ENCODE data around the gene MROH7.

MROH7 gene

DNA sequence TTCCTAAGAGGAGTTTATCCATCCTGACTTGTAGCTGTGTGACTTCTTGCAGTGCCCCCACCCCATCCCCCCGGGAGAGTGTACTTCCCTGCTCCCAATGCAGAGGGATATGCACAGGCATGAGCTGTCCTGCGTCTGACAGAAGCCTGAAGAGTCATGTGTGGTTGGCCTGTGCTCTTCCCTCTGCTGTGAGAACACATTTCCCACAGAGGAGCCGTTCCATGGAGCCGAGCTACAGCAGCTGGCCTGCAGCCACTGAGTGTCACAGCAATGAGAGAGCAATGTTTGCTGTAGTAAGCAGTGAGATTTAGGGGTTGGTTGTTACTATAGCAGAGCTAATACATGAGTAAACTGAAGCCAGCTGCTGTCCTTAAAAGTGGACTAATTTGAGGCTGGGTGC, 100.7 kb downstream of the MROH7 start:
- no peak for DNase-seq (ENCODE audit: low spot score)

DNA sequence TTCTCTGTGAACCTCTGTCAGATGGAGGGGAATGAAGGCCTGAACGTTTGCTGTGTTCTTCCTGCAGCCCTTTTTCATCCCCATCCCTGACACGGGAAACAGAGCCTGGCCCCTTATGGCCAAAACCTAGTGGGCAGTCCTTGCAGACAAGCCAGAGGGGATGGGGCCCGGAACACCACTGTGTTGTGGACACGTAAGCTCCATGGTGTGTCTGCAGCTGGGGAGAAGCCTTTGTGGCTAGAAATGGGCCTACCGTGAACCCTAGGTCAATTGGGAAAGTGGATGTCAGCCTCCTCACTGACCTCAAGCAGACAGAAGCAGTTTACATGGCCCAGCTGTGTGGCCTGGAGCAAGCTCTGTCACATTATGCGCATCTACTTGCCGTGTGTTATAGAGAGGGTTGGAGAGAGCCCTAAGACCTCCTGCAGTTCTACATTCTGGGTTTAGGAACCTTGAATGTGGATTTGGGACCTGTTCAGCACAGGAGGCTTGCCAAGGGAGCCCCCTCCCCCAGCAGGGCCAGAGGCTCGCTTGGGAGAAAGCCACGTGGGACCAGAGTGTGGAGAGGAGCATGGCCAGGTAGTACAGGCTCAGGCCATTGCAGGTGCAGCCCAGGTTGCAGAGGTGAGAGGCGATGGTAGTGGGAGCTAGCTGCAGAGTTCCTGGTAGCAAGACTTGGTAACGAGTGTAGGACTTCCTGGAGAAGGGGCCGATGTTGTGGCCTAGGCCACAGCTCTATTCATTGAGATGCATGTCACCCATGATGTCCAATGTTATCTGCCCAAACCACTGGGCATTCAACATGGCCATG, 102.0 kb downstream of the MROH7 start:
- no peak for DNase-seq (ENCODE audit: low spot score)

DNA sequence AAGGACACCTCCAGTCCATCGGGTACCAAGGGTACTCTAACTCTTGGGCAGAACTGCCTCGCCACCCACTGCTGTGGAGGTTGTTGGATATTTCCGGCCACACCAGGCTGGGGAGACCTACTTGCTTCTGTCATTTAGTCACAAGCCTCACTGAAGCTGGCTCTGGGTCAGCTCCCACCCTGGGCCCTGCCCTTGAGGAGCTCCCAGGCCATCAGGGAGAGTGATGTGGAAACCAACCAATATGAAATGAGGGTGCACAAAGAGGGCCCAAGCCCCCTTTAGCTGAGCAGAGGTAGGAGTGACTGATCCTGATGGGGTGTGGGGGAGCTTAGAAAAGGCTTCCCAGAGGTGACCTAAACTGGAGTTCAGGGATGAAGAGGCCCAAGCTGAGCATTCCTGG, 103.1 kb downstream of the MROH7 start:
- DNase-seq (ENCODE audit: low spot score), result no peak

DNA sequence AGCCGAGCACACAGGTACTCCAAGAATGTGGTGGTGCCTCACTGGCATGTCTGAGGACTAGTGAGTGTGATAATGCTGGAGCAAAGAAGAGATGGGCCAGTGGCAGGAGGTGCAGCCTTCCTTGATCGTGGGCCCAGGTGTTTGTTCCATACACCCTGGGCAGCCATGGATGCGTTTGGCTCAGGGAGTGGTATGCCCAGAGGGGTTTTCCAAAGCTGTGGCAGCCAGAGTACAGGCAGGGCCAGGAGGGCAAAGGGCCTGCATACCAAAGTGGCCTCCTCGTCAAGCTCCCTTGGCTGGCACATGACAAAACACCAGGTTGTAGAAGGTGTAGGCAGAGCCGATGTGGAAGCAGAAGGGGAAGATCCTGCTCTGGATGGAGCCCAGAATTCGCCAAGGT, 103.7 kb downstream of the MROH7 start:
- DNase-seq (ENCODE audit: low spot score), result no peak

DNA sequence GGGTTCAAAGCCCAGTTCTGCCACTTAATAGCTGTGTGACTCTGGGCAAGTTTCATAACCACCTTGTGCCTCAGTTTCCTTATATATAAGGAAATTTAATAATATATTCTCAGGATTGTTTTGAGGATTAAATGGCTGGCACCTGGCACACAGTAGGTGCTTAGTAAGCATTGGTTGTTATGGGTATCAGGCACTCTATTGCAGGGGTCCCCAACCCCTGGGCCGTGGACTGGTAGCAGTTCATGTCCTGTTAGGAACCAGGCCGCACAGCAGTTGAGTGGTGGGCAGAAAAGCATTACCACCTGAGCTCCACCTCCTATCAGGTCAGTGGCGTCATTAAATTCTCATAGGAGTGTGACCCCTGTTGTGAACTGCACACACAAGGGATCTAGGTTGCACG, 104.3 kb downstream of the MROH7 start:
- DNase-seq (ENCODE audit: low spot score), result no peak

DNA sequence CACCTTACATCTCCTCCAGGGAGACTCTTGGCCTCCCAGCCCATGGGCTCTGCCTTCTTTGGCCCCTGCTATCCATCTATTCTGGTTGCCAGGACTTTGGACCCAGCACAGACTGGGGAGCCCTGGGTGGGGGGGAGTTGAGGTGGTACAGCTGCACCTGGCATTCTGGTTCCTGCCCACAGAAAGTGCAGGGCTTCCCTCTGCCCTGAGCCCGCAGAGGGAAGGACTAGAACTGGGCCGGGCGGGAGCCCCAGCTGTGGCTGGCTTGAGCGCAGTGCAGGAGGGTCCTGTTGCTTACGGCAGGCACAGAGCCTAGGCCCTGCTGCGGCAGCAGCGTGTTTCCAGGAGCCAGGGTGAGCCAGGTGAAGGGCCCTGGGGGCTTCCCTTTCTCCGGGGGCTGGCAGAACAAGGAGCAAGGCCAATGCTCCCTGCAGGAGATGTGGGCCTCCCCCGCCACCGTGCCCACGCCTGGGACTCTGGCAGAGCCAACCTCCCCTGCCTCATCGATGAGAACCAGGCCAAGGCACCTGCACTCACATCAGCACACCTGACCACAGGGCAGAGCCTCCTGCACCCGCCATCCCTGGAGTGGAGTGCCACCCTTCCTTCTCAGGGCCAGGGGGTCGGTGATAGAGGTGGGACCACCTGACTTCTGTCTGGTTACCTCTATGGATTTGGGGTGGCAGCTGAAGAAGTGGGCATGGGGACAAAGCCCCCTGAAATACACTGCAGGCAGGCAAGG, 106.7 kb downstream of the MROH7 start:
- DNase-seq (ENCODE audit: low spot score), result no peak

DNA sequence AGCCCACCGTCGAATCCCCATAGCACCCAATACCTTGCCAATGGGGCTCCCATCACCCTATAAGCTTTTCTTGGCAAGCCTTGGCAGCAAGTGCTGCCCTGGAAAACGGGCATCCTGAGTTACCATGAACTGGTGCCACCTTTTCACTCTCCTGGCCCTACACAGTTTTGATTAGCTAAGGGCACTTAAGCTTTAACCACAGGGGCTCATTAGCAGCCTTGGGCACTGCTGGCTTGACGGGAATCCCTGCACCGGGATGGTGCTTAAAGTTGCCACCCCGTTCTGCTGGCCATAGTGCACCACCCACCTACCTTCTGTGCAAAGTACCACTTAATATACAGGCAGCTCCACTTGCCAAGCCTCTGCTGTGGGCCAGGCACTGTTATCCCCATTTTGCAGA, 109.0 kb downstream of the MROH7 start:
- DNase-seq (ENCODE audit: low spot score), result no peak

DNA sequence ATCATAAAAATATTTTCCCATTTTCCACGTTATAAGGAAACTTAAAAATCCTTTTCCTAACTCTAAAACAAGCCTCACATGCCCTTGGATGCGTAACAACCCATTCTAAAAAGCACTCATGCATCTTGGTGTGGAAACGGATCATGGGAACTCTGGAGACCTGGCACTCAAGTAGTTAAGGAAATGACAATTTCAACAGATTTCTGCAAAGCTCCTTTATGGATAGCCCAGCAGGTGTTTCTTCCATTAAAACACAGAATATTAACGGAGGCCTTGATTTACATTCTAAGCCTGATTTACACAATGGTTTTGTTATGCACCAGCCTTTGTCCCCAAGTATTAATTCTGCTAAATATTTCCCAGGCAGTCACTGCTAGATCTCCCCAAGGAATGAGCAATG, 109.8 kb downstream of the MROH7 start:
- no peak for DNase-seq (ENCODE audit: low spot score)

DNA sequence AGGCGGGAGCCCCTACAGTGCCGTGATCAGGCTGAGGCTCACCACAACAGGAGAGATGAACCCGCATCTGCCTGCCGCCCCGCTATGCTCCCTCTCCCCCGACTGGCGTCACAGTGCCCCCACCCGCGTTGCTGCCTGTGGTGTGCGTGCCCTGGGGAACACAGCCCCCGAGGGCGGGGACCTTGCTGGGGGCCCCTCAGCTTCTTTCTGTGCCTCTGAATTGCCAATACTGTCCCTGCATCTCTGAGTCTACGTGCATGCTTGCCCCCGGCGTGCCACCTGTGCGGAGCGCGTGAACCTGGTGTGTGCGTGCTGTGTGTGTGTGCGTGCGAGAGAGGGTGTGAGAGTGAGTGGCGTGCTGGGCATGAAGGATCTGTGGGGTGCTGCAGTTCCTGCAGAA, 112.5 kb downstream of the MROH7 start:
- DNase-seq (ENCODE audit: low spot score), result no peak

DNA sequence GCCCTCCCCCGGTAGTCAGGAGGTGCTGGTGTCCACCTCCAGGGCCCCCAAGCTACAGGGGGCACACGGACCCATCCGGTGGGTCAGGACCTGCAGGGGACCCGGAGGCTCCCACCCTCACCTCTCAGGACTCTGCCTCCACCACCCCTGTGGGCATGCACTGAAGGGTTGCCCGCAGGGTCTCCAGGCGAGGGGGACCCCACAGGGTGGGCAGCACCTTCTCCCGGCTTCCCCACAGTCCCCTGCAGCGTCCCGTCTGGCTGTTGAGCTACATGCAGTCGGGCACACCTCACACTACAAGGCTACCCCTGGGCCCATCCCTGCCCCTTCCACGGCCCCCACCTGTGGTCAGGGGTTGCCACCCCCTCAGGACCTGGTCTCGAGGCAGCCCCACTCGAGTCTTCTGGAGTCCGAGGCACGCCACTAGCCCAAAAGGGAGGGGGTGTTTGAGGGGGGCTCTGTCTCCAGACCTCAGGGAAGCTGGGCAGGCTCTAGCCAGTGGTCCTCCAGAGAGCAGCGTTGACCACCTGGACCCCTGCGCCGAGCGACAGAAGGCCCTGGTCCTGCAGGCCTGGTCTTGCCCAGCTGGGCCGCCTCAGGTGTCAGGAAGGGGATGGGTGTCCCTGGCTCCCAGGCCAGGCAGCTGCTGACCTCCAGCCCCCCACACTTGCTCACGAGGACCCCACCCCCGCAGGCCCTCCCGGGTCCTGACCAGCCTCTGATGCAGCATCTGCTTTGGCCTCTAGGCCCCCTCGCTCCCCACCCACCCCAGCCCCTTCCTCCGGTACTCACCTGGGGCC, 113.1 kb downstream of the MROH7 start:
- no peak for DNase-seq (ENCODE audit: low spot score)

DNA sequence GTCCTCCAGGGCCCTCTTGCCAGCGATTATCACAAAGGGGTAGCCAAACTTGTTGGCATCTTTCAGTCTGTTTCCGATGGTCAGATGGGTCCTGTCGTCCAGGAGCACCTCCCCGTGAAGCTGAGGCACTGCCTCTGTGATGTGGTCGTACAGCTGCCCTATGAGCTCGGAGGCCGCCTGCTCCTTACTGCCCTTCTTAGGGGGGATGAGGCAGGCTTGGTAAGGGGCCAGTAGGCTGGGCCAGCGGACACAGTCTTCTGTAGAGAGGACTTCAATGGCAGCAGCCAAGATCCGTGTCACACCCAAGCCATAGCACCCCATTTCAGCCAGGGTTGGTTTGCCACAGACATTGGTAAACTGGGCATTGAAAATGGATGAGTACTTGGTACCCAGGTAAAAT, 116.2 kb downstream of the MROH7 start:
- DNase-seq (ENCODE audit: low spot score), result no peak

DNA sequence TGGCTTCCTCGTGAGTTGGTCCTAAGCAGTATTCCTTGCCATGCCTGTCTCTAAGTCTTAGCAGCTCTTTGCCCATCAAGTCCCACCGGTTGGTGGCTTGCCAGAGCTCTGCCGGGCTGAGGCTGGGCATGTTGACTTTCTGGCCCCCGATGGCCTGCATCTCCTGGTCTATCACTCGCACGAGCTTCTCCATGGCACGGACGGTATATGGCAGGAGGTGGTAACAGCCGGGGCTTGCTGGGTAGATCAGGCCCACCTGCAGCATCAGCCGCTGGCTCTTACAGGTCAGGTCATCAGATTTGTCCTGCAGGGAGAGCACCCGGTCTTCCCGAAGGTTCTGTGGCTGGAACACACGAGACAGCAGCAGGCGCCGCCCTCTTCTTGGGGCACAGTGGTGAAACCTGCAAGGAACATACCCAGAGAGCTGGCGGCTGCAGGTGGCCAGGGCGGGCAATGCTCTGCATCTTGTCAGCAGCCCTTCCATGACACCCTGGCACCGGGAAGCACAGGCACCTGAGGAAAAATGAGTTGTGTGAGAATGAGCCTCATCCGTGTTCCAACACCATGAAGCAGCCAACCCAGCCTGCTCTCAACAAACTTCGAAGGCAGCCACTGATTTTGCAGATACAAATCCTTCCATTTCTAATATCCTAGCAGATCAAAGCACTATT, 117.2 kb downstream of the MROH7 start:
- no peak for DNase-seq (ENCODE audit: low spot score)

Data from activated CD4-positive, alpha-beta T cell treated with anti-CD3 and anti-CD28 coated beads, Interleukin-2, Interleukin-4, amounts not matched to agents 100 ng/mL and 50 ng/mL, durations not matched to agents 16 hours and 8 hours (primary cell).